ENCODE data around the gene ADAP1. TPM values are rescaled to one million over a fixed set of nuclear protein-coding genes. Genes with fewer than 3 reads are reported as not detected.

The ADAP1 gene
- total RNA-seq, 2 experiments from 2014 or later: 2.4 to 7.0 TPM

DNA sequence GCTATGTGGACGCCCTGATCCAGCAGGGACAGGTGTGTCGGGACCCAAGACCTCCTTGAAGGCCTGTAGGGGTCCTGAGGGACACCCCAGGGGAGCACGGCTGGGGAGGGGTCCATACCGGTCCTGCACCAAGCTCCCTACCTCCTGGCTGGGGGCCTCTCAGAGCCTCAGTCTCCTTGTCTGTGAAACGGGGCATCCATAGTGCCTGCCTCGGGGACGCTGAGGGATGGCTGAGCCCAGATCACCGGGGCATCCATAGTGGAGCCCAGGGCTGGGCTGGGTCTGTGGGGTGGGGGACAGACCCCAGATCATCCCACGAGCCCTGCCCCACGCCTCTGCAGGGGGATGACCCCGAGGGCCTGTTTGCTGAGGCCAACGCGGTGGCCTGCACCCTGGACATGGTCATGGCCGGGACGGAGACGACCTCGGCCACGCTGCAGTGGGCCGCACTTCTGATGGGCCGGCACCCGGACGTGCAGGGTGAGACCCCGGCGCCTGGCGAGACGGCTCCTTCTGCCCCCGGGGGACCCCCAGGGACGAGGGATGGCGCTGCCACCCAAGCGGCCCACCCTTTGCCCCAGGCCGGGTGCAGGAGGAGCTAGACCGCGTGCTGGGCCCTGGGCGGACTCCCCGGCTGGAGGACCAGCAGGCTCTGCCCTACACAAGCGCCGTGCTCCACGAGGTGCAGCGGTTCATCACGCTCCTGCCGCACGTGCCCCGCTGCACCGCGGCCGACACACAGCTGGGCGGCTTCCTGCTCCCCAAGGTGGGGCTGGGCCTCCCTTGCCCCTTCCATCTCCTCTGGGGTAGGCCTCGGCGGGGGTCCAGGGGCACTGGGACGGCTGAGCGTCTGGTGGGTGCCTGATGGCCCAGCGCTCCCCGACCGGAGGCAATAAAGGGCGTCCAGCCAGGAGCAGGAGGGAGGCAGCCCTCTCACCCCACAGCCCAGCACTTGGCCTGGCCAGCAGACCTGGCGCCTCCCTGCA lies 32.6 kb upstream of the ADAP1 start:
- no peak for TF ChIP-seq EZH2phosphoT487 (IDR thresholded peaks at IDR 0.05; ENCODE audit: borderline replicate concordance, low read depth, low read length)
- TF ChIP-seq, protein P1, sequence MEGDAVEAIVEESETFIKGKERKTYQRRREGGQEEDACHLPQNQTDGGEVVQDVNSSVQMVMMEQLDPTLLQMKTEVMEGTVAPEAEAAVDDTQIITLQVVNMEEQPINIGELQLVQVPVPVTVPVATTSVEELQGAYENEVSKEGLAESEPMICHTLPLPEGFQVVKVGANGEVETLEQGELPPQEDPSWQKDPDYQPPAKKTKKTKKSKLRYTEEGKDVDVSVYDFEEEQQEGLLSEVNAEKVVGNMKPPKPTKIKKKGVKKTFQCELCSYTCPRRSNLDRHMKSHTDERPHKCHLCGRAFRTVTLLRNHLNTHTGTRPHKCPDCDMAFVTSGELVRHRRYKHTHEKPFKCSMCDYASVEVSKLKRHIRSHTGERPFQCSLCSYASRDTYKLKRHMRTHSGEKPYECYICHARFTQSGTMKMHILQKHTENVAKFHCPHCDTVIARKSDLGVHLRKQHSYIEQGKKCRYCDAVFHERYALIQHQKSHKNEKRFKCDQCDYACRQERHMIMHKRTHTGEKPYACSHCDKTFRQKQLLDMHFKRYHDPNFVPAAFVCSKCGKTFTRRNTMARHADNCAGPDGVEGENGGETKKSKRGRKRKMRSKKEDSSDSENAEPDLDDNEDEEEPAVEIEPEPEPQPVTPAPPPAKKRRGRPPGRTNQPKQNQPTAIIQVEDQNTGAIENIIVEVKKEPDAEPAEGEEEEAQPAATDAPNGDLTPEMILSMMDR (conservative IDR thresholded peaks at IDR 0.05; ENCODE audit: low read length): no peak
- ChIA-PET POLR2A (no interaction called here), CTCF (ENCODE audit: unreplicated experiment) (no interaction called here)
- intact Hi-C loops (cut with micrococcal nuclease; ENCODE audit: unreplicated experiment): no loop called here
- H2AFZ ChIP-seq (ENCODE audit: low read length): no peak overlapping the region
- H4K20me1 ChIP-seq (ENCODE audit: insufficient read depth, low read length): no peaks in the 10 kb centered on the region
- DNase-seq (ENCODE audit: low spot score): no peak
- H3K4me3 ChIP-seq (ENCODE audit: low read depth, low read length, poor library complexity, severe bottlenecking): no peak overlapping the region
- no peaks in the 10 kb centered on the region for H3K79me2 ChIP-seq (ENCODE audit: insufficient read depth, low read depth, low read length)
- H3K9me3 ChIP-seq (ENCODE audit: low read length): no peaks in the 10 kb centered on the region
- H3K27ac ChIP-seq (ENCODE audit: low read depth, low read length, poor library complexity, severe bottlenecking): no peak overlapping the region
- no peak overlapping the region for H3K4me2 ChIP-seq (ENCODE audit: low read length)
- no peaks in the 10 kb centered on the region for H3K9me2 ChIP-seq (ENCODE audit: insufficient read depth, low read length)
- no peaks in the 10 kb centered on the region for H3K36me3 ChIP-seq (ENCODE audit: insufficient read depth, low read length)
- H3K4me1 ChIP-seq (ENCODE audit: insufficient read depth, low read length, poor library complexity, severe bottlenecking): peaks cover 35% of the 10 kb centered on the region
- BruUV-seq (replicated peaks): no TSS peak

DNA sequence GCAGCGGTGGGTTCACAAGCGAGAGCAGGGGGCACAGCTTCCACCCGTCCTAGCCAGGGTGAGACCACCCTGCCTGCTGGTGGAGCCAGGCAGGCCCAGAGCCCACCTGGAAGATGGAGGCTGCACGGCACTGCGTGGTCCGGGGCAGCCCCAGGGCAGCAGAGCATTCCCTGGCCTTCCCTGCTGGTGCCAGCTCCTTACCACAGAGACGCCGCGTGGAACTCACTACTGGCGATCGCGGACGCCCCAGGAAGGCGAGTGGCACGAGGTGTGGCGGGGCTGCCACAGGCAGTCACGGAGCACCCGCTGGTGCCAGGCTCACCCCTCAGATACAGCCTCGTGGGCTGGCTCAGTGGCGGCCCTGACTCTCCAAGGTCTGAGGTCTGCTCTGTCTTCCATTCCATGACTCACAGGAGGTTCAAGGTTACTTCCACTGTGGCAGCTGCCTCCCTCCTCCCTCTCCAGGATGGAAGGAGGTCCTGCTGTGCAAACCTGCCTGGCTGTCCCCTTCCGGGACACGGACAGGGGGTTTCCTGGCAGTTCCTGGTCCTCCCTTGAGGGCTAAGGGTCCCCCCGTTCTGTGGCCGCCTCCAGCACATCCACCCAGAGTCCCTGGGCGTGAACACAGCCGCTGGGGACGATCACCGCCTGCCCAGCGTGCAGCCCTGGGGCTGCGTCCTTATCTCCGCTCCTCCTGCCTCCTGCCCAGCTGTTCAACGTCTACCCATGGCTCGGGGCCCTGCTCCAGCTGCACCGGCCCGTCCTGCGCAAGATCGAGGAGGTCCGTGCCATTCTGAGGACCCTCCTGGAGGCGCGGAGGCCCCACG lies 31.6 kb upstream of the ADAP1 start:
- CTCF ChIA-PET (ENCODE audit: unreplicated experiment): no interaction called here
- Histone ChIP-seq H3K9me3 (ENCODE audit: low read length) (no peaks in the 10 kb centered on the region), H2AFZ (ENCODE audit: low read length) (no peak overlapping the region), H3K36me3 (ENCODE audit: insufficient read depth, low read length) (no peaks in the 10 kb centered on the region), H3K4me1 (ENCODE audit: insufficient read depth, low read length, poor library complexity, severe bottlenecking) (peaks cover 40% of the 10 kb centered on the region), H3K79me2 (ENCODE audit: insufficient read depth, low read depth, low read length) (no peaks in the 10 kb centered on the region), H3K4me3 (ENCODE audit: low read depth, low read length, poor library complexity, severe bottlenecking) (no peak overlapping the region), H3K9me2 (ENCODE audit: insufficient read depth, low read length) (no peaks in the 10 kb centered on the region), H3K4me2 (ENCODE audit: low read length) (no peak overlapping the region), H3K27ac (ENCODE audit: low read depth, low read length, poor library complexity, severe bottlenecking) (no peak overlapping the region), H4K20me1 (ENCODE audit: insufficient read depth, low read length) (no peaks in the 10 kb centered on the region)
- intact Hi-C loops (cut with micrococcal nuclease; ENCODE audit: unreplicated experiment): no loop called here
- DNase-seq (ENCODE audit: low spot score): no peak
- POLR2A ChIA-PET: no interaction called here
- no peak for TF ChIP-seq EZH2phosphoT487 (IDR thresholded peaks at IDR 0.05; ENCODE audit: borderline replicate concordance, low read depth, low read length)
- TF ChIP-seq, protein P1 (conservative IDR thresholded peaks at IDR 0.05; ENCODE audit: low read length): no peak
- BruUV-seq (replicated peaks): no TSS peak

All from OCI-LY7 (cell line).